ENCODE measurements around the gene LRRC37A.
"Not testable (repeated sequence)": the region's sequence is repeated elsewhere in the genome, so short reads cannot be mapped to it uniquely, and the experiment has no call there.

- TF ChIP-seq CTCF, POLR2A (IDR thresholded peaks at IDR 0.05): not testable (repeated sequence)
Observed at GRCh38 chr17:46291618-46292017, 3.3 kb upstream of the LRRC37A start.

All from right lobe of liver (tissue), 4 donors.